Stimulated activated CD8-positive, alpha-beta memory T cell treated with anti-CD3 and anti-CD28 coated beads, Interleukin-4, amount 100 ng/mL, for 24 hours (primary cell): ENCODE data around the gene TSPAN4.

Experiments
- DNase-seq: peaks from one replicate; pipeline ENCODE4 v3.0.0-alpha.2; 2020; ENCODE audit warnings: low read depth

The TSPAN4 gene, protein sequence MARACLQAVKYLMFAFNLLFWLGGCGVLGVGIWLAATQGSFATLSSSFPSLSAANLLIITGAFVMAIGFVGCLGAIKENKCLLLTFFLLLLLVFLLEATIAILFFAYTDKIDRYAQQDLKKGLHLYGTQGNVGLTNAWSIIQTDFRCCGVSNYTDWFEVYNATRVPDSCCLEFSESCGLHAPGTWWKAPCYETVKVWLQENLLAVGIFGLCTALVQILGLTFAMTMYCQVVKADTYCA

GRCh38 chr11:842370-843002 is at the start of gene TSPAN4, which contains the start of gene POLR2L:
TSPAN4 (plus strand) TSS chr11:842852; CDS start chr11:850305, 7,453 bp downstream.
POLR2L (minus strand) TSS chr11:842529; CDS start chr11:842508, 21 bp downstream.
- peak; percentile 84 for DNase-seq

- DNase-seq, result no peak
Observed at GRCh38 chr11:792873-793272, 49.8 kb upstream of the TSPAN4 start.

- no peak for DNase-seq
Observed at GRCh38 chr11:793556-793955, 49.1 kb upstream of the TSPAN4 start.

- no peak for DNase-seq
Observed at GRCh38 chr11:794013-794765, 48.5 kb upstream of the TSPAN4 start.

DNA sequence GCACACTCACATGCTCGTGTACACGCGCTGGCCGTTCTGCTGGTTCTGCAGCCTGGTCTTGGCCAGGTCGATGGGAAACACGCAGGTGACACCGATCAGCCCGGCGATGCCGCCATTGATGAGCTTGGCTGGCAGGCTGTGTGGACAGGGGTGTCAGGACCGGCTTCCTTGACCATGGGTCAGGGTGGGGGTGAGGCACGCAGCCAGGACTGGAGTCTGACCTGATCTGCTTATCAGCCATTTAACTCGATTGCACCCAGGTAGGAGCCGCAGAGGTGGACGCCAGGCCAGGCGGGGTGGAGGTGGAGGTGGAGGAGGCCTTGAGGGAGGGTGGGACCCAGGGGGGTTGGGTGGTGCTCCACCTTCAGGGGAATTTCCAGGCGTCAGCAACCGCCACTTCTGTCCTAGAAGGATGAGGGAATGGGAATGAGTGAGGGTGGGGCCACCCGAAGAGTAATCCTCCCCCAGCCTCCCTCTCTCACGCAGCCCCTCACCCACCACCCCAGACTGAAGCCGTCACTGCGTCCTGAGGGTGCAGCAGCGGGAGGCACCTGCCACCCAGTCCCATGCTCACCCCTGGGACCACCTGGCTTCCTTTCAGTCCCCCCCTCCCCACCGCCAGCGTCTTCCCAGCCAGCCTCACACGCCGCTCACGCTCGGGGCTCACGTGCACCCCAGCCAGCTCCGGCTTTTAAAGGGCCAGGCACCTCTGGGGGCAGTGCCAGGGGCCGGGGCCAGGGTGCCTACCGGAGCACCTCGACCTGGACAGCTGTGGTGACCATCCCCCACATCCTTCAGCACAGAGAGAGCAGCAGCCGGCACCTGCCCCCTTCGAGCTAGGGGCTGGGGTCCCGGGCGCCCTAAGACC is 47.7 kb upstream of the TSPAN4 start:
- DNase-seq, result no peak

GRCh38 chr11:795634-796564 is 46.8 kb upstream of the TSPAN4 start:
- peak; percentile 77 for DNase-seq

DNA sequence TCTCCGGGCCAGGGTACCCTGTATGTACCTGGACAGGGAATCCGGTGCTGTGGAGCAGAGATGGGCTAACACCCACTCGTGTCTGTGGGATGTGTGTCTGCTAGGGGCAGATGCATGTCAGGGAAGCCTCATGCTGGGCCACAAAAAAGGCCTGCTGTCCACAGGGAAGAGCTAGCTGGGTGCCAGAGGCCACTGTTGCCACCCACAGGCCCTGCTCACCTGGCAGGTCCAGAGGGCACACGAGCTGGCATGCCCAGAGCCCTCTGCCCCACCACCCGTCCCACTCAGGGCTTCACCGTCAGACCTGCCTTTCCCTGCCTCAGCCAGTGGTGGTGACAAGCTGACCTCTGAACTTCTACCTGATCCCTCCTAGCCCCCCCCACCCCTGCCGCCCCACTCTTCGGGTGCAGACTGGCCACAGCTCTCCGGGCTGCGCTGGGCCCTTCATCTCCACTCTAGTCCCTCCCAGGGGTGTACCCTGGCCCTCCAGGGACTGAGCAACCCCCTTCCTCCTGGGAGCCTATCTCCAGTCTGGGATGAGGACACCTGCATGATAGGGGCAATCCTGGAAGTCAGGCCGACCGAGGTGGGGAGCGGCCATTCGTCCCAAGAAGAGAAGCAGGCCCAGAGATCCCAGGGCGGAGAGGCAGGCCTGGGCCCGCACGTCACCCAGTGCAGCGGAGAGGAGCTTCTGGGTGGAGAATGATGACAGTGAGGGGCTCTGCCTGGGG is 45.9 kb upstream of the TSPAN4 start:
- no peak for DNase-seq

GRCh38 chr11:797296-798092 is 45.2 kb upstream of the TSPAN4 start:
- DNase-seq, result peak; percentile 72

DNA sequence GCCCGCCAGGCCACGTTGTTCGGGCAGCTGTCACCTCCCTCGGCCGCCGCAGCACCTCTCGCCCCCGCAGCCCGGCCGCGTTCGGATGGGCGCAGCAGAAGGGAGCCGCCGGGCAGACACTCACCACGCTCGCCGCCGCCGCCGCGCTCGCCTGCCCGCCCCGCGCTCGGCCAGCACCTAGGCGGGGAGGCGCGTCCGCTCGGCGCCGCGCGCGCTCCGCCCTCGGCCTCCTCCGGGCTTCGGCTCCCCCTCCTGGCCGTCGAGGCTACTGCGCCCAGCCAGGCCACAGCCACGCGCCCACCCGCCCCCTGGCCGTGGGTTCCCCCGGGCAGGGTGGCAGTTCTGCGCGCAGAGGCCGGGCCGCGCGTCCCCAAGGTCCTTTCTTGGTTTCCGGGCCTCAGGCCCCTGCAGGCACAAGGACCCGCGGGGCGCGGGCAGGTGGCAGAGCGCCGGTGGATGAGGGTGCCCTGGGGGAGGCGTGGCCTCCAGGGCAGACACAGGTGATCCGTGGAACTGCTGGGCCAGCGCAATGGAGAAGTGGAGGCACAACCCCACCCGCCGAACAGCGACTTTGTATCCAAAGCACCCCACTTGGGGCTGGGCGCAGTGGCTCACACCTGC is 44.4 kb upstream of the TSPAN4 start, which contains the start of gene SLC25A22:
Gene SLC25A22 (minus strand): TSS at position 189 of the 621 bp plus-strand sequence. CDS start 3,275 bp downstream, outside the sequence.
- peak; percentile 80 for DNase-seq

- DNase-seq, result no peak
Observed at GRCh38 chr11:799641-800316, 42.9 kb upstream of the TSPAN4 start.

GRCh38 chr11:800473-800872 is 42.2 kb upstream of the TSPAN4 start:
- no peak for DNase-seq

- DNase-seq, result no peak
Observed at GRCh38 chr11:801097-801780, 41.4 kb upstream of the TSPAN4 start.

- no peak for DNase-seq
Observed at GRCh38 chr11:802018-802617, 40.5 kb upstream of the TSPAN4 start.

DNA sequence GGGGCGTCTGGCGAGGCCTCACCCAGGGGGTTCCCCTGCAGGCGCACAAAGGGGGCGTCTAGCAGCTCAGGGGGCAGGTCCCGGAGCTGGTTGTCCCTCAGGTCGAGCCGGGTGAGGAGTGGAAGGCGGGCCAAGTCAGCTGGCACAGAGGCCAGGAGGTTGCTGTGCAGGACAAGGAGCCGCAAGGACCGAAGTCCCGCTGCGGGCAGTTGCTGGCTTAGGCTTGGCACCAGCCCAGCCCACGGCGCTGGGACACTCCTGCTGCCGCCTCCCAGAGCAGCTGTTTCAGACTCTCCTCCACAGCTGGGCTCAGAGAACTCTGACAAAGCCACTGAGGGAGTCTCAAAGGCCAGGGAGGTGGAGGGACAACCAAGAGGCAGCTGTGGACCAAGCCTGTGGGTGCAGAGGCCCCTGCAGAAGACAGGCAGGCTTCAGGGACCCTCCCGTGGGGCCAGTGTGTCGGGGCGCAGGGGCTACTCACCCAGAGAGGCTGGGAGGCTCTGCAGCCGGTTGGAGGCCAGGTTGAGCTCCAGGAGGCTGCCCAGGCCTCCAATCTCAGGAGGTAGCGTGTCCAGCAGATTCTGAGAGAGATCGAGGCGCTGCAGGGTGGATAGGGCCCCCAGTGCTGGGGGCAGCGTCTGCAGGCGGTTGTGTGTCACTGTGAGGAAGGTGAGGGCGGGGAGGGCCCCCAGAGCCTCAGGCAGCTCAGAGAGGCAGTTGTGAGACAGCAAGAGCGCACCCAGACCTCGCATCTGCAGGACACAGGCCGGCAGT is 39.8 kb upstream of the TSPAN4 start:
- no peak for DNase-seq

- no peak for DNase-seq
Observed at GRCh38 chr11:803467-803742, 39.2 kb upstream of the TSPAN4 start.

DNA sequence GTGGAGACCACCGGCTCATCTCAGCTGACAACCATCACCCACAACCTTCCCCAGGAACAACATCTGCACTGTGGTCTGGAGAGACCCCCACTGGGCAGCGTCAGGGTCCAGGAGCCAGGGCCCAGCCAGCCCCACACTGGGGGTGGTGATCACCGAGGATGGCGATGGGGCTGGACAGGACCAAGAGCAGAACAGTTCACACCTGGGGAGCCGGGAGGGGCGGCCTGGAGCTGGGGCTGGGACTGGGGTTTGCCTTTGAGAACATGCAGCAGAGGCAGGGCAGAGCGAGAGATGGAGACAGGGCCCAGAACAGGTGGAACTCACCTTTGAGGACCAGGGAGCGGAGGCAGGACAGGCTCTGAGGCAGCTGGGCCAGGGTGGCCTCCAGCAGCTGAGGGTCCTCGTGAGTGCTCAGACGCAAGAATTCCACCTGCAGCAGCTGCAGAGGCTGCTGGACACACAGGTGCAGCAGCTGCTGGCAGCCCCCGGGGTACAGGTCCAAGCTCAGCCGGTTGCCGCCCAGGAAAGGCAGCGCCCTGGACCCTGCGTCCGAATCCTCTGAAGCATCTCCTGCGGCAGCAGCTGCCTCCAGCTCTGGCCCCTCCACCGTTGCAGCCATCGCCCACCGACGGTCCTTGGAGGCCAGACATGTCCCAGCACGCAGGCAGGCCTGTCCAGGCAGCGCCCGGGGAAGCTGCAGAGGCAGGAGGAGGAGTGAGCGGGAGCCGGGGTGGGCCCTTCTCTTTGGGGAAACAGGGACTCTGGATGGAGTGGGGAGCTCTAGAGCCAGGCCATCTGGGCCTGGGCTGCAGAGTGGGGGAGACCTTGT is 38.7 kb upstream of the TSPAN4 start:
- no peak for DNase-seq
